GM19438 (cell line): ENCODE data around the gene ATP6V1G2.
"Not testable (repeated sequence)": the region's sequence is repeated elsewhere in the genome, so short reads cannot be mapped to it uniquely, and the experiment has no call there.

Source experiments
- ATAC-seq: cut with Tn5 transposase; IDR thresholded peaks from one replicate; pipeline ENCODE4 v1.9.1; 2021; ENCODE audit warnings: low read depth; ENCODE audit not compliant: unreplicated experiment

Gene ATP6V1G2

DNA sequence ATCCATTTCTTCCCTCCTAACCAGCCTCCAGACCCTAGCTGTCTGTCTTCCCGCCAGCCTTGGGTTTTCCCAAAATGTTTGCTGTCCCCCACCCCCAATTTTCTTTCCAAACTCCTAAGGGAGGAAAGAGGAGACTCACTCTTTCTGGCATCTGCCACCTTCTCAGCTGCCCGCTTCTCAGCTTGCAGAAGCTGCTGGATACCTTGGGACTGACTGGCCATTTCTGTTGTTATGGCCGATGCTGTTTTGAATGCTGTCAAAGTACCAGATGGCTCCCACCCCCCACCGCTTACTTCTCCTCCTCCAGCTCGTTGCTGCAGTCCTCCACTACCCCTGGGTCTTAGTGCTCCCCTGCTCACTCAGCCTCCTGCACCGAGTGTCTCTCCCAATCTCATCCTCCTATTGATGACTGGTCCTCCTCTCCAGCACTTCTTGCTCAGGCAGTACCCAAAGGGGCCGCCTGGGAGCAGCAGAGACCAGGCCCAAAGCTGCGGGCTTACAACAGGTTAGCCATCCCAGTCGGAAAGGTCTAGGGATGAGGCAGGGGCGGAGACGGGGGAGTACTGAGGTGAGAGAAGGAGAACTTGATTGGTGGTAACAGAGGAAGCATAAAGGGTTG, at the start of gene ATP6V1G2:
Gene ATP6V1G2 (minus strand): TSS at position 270 of the 619 bp plus-strand sequence. CDS start 49 bp downstream, at position 221.
- peak; percentile 35 for ATAC-seq

DNA sequence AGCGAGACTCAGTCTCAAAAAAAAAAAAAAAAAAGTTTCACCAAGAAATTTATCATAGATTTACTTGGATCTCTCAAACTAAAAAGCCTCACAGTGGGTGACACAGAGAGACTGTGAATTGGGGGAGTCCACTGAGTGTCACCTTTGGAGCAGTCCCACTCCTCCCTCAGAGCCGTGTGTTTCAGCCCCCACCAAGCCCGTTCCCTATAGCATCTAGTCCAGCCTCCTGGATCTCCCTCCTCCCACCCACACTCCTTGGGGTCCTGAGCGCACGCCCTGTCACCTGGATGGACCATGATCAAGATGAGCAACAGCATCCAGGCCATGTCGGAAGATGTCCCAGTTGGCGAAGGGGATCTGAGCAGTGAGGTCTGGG, 46.0 kb upstream of the ATP6V1G2 start:
- no peak for ATAC-seq

DNA sequence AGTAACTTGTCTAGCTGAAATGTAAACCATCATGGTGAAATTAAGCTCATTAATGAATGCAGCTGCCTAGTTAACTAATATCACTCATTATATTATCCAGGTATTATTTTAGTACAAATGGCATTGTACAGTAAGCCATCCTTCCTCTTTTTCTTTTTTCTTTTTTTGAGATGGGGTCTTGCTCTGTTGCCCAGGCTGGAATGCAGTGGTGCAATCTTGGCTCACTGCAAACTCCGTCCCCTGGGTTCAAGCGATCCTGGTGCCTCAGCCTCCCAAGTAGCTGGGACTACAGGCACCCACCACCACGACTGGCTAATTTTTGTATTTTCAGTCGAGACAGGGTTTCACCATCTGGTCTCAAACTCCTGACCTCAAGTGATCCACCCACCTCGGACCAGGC, 44.3 kb upstream of the ATP6V1G2 start:
- not testable (repeated sequence) for ATAC-seq

DNA sequence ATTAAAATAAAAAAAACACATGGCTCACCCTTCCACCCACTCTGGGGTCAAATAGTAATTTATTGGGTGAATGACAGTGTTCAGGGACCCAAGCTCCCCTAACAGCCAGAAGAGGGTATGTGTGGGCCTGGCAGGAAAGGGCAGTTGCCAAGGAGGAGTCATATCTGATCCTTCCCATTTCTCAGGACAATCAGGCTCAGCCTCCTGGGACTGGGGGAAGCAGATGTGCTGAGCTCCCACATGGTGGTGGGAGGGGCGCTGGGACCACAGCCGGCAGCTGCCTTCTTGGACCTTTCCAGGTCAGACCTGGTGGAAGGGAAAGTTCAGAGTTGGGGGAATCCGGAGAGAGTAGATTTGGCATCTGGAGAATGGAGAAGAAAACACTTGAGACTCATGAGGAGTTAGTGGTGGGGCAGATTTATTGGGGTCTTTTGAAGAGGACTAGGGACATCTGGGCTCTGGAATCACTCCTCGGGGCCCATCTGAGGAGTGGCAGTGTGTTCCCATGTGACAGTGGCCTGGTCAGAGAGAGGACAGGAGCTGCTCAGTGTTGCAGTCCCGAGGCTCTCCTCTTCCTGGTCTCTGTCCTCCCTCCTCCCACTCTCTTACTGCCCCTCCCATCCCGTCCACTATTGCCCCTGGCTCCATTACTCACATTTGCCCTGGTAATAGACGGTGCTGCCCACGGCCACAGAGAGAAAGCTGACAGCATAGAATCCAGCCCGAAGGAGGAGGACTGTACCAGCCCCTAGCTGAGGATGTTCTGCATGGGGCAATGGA, 42.7 kb upstream of the ATP6V1G2 start:
- no peak for ATAC-seq

DNA sequence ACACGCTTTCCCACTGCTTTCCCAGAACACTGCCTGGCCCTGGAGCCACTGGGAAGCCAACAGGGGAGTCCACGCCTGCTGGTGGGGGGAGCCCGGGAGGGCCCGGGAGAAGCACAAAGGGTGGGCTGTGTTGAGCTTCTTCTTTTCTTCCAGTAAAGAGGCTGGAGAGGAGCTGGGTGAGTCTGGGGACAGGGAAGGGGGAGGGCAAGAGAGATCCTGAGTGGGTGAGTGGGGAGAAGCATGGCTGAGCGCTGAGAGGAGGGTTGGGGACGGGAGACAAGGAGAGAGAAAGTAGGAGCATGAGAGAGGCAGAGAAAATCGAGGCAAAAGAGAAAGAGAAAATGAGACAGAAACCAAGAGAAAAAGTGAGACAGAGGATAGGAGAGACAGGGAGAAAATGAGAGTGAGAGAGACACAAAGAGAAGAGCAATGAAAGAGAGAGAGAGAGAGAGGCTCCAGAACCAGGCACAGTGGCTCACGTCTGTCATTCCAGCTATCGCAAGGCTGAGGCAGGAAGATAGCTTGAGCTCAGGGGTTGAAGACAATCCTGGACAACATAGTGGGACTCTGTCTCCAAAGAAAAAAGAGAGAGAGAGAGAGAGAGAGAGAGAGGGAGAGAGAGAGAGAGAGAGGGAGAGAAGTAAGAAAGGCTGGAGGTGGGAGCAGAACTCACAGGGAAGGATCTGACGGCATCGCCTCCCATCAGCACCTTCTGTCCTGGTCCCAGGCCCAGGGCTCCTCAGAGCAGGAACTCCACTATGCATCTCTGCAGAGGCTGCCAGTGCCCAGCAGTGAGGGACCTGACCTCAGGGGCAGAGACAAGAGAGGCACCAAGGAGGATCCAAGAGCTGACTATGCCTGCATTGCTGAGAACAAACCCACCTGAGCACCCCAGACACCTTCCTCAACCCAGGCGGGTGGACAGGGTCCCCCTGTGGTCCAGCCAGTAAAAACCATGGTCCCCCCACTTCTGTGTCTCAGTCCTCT, 41.7 kb upstream of the ATP6V1G2 start:
- no peak for ATAC-seq

DNA sequence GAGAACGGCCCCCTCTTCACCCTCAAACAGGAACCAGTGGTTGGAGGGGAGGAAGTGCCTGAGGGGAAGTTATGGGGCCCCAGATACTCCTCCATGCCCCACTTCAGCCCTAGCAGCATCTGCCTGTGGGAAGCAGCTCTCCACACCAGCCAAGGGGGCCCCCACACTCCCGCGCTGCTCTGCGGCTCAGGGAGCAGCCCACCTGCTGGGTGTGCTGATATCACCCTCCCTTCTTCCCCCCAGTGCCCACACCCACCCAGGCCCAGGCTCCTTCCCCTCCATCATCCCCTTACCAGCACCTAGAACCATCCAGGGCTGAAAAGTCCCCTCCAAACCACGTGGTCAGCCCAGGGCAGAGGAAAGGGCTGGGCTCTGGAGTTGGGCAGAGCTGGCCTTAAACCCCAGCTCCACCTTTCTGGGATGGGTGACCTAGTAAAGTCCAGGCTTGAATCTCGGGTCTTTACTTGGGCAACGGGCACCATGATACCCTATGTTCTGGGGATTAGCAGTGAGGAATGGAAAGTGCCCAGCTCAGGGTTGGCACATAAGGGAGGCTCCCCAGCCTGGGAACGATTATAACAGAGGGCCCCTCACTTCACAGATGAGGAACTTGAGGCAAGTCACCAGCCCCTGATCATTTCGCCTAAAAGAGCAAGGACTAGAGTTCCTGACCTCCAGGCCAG, 40.3 kb upstream of the ATP6V1G2 start:
- ATAC-seq = no peak

DNA sequence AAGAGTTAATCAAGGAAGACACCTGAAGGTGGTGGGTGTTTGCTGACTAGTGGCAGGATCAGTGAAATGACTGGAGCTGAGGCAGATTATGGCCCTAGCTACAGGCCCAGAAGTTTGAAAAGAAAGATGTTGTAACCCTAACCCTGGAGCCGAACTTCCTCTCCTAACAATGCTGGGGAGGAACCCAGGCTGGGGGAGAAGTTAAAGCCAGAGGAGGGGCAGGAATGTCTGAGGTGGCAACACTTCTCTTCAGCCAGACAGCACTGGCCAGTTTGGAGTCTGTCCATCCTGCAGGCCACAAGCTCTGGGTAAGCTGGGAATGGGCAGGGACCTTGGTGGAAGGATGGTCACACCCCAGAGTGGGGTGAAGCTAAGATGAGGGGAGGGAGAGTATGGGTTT, 39.6 kb upstream of the ATP6V1G2 start, which contains the start of gene LST1:
Gene LST1 (plus strand): TSS at position 270 of the 400 bp plus-strand sequence. CDS start 1,023 bp downstream, outside the sequence.
- no peak for ATAC-seq

DNA sequence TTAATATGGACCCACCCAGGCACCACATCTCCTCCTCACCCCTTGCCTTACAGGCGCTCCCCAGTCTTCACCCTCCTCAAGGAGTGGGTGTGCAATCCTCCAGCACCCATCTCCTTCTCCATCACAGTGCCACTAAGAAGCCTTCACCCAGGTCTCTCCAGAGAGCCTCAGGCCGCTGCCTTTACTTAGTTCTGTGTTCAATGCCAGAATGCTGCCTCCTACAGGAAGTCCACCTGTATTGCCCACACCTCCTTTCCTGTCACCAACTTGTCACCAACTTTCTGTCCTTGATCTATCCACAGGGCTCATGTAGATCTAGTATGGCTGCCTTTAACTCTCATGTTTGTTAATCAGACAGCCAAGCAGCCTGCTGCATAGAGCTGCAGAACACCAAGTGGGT, 39.1 kb upstream of the ATP6V1G2 start:
- no peak for ATAC-seq

DNA sequence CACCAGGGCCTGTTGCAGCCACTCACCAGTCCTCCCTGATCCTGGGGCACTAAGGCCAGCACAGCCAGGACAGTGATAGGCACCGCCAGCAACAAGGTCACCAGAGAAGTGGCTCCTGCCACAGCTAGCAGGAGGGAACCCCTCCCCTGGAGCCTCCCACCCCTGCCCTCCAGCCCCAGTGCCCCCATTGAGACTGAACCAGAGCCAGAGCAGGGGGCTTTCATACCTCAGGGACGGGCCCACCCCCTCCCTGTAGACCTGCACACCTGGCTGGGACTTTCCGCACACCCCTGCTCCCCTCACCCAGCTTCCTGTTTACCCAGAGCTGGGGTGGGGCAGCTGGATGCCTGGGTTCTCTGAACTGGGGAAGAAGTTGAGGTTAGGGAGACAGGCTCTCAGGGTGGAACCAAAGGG, 35.8 kb upstream of the ATP6V1G2 start, which contains the start of gene LTB:
Gene LTB (minus strand): TSS at position 195 of the 414 bp plus-strand sequence. CDS start 7 bp downstream, at position 188.
- ATAC-seq = no peak

DNA sequence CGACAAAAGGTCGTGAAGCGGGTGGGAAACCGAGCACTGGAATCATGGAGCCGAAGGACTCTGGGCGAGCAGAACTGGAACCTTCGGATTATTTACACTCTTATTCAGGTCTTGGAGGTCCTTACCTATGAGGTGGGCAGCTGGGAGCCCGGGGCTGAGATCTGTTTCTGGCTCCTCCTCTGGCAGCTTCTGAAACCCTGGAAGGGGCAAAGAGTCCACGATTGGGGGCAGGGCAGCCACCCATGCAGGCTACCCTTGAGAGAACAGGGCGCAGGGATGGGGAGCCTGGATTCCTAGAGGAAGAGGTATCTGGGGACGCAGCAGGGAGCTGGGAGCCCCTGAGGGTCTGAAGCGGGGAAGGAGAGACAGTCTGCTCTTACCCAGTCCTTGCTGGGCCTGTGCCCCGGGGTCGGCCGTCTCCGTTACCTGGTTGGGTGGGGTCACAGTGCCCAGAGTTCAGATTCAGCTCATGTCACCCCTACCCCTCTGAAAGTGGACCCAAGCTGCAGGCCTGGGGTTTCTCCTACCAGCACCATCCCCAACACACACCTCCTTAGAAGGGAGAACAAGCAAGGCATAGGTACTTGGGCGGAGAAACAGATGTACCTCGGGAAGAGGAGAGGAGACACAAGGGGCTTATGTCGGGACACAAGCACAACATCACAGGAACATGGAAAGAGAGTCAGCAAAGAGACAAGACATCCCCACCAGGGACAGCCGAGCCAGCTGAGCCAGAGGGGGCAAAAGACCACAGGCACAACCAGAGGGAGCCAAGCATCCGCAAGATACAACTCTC, 35.2 kb upstream of the ATP6V1G2 start:
- no peak for ATAC-seq

DNA sequence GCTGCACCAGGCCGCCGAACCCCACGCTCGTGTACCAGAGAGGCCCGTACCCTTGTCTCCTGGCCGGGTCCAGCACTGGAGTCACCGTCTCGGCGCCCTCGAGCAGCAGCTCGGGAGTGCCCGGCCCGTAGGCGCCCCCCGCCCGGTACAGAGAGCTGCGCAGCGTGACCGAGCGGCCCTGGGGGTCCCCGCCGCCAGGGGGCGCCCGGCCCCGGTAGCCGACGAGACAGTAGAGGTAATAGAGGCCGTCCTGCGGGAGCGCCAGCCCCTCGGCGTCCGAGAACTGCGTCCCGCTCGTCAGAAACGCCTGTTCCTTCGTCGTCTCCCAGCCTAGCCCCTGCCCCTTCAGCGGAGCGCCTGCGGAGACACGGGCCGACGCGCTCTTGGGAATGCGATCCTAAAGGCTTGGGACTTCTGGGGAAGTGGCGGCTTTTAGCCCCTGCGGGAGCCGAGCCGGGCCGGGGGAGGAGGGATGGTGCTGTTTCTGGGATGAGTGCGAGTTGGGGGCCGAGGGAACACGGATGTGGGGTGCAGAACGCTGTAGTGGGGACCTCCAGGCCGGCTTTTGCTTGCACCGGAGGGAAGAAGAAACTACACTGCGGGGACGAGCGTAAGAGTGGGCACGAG, 34.5 kb upstream of the ATP6V1G2 start:
- ATAC-seq = peak; percentile 48

DNA sequence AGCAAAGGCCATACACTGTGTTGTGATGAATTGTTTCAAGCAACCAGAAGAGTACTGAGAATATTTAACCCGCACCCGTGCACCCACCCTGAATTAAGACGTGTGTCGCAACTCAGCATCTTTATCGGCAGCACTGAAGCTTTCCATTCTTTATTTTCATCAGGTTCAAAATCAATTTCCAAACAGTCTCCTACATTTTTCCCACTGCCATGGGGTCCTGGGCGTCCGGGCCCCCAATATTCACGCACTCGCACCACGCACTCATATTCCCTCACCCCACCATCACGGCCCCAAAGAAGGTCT, 34.0 kb upstream of the ATP6V1G2 start:
- ATAC-seq = no peak

DNA sequence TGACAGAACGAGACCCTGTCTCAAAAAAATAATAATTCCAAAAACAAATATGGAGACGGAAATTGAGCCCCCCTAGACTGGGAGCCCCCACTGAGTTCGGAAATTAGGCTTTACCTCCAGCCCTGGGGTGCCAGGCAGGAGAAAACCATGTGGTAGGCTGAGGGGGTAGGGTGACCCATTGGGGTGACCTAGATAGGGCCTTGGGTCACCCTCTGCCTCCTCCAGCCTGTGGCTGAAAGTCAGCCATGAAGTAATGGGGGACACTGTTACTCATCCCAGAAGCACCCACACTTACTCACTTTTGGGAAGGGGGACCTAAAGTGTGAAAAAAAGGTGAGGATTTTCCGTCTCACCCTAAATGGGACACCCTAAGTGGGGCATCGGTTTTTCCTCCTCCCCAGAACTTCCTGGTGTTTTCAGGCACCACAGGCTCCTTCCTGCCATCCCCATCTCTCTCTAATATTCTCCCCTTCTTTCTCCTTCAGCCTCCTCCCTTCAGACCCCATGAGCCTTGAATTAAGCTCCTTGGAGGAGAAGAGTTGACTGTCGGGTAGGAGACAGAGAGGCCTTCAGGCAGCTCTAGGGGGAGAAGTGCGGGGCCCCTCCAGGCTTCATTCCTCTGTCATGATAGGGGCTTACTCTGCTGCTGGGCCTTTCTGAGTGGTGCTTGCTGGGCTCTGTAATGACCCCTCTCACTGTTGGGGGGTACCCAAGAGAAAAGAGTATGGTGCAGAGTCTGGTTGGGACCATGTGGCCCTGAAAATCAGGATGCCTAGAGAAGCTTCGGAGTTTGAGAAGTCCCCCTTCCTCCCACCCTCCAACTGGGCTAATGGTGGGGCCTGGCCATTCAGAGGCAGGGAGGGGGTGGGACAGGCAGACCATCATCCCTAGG, 33.4 kb upstream of the ATP6V1G2 start:
- no peak for ATAC-seq

DNA sequence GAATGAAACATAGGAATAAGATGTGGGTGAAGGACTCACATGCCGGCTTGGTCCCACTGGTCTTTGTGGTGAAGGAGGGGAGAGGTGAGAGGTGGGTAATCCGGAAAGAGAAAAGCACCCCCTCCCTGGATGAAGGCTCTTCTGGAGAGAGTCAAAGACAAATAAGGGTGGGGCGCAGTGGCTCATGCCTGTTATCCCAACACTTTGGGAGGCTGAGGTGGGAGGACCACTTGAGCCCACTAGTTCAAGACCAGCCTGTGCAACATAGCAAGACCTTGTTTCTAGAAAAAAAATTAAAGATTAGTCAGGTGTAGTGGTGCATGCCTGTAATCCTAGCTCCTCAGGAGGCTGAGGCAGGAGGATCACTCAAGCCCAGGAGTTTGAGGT, 32.7 kb upstream of the ATP6V1G2 start:
- ATAC-seq = no peak

DNA sequence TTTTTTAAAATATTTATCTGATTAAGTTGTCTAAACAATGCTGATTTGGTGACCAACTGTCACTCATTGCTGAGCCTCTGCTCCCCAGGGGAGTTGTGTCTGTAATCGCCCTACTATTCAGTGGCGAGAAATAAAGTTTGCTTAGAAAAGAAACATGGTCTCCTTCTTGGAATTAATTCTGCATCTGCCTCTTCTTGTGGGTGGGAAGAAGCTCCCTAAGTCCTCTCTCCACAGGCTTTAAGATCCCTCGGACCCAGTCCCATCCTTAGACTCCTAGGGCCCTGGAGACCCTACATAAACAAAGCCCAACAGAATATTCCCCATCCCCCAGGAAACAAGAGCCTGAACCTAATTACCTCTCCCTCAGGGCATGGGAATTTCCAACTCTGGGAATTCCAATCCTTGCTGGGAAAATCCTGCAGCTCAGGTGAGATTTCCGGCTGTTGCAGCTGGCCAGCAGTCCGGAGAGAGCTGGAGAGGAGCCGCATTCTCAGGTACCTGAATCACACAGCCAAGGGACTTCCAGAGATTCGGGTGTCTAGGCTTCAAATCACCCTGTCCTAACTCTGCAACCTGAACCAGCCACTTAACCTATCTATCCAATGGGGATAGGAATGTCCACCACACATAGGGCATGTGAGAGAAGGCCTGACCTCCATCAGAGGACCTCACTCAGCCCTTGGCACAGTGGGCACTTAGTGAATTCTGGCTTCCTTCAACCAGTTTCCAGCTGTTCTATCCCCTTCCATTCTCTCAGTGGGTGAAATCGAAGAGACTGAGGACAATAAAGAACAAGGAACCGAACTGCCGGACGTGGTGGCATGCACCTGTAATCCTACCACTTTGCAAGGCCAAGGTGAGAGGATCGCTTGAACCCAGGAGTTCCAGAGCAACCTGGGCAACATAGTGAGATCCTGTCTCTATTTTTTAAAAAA, 32.0 kb upstream of the ATP6V1G2 start:
- no peak for ATAC-seq

DNA sequence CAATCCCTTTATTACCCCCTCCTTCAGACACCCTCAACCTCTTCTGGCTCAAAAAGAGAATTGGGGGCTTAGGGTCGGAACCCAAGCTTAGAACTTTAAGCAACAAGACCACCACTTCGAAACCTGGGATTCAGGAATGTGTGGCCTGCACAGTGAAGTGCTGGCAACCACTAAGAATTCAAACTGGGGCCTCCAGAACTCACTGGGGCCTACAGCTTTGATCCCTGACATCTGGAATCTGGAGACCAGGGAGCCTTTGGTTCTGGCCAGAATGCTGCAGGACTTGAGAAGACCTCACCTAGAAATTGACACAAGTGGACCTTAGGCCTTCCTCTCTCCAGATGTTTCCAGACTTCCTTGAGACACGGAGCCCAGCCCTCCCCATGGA, 31.2 kb upstream of the ATP6V1G2 start:
- ATAC-seq = no peak

DNA sequence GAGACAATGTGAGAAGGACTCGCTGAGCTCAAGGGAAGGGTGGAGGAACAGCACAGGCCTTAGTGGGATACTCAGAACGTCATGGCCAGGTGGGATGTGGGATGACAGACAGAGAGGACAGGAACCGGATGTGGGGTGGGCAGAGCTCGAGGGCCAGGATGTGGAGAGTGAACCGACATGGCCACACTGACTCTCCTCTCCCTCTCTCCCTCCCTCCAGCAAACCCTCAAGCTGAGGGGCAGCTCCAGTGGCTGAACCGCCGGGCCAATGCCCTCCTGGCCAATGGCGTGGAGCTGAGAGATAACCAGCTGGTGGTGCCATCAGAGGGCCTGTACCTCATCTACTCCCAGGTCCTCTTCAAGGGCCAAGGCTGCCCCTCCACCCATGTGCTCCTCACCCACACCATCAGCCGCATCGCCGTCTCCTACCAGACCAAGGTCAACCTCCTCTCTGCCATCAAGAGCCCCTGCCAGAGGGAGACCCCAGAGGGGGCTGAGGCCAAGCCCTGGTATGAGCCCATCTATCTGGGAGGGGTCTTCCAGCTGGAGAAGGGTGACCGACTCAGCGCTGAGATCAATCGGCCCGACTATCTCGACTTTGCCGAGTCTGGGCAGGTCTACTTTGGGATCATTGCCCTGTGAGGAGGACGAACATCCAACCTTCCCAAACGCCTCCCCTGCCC, 30.6 kb upstream of the ATP6V1G2 start:
- no peak for ATAC-seq
